Subcutaneous adipose tissue (tissue), 4 donors: ENCODE results near the gene ULK4. TPM values are rescaled to one million over a fixed set of nuclear protein-coding genes. Genes with fewer than 3 reads are reported as not detected.

Experiments
- CTCF ChIP-seq: fragments of 450-650 bp; IDR thresholded peaks from one replicate; pipeline ENCODE4 v1.5.1; 2016; ENCODE audit warnings: low read depth, mild to moderate bottlenecking, control low read depth, antibody characterized with exemption, moderate library complexity
- total RNA-seq, 4 donors: library from RNA; depleted of rRNA; stranded (reverse); fragments of >200 nt; gene quantifications; one replicate each; pipeline ENCODE4 v1.1.0, GENCODE V29; 2016

The ULK4 gene
- total RNA-seq, 4 donors from 2014 or later, result 10.6 to 32.0 (median 22.6) TPM

DNA sequence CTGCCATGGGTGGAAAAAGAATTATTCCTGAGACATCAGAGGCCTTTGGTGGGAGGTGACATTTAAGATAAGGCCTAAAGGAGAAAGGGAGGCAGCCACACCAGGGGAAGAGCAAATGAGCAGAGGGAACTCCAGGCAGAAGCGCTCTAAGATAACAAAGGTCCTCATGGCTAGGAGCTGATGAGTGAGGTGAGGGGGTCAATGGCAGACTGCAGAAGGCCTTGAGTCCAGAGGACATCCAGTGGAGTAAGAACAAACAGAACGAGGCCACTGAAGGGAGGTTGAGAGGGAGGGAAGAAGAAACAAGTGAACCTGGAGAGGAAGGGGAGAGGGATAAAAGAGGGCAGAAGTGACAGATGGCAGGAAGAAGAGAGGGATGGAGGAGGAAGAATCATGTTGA lies 665.3 kb downstream of the ULK4 start:
- no peak for TF ChIP-seq CTCF

GRCh38 chr3:41295740-41296139 lies 666.2 kb downstream of the ULK4 start:
- no peak for TF ChIP-seq CTCF

DNA sequence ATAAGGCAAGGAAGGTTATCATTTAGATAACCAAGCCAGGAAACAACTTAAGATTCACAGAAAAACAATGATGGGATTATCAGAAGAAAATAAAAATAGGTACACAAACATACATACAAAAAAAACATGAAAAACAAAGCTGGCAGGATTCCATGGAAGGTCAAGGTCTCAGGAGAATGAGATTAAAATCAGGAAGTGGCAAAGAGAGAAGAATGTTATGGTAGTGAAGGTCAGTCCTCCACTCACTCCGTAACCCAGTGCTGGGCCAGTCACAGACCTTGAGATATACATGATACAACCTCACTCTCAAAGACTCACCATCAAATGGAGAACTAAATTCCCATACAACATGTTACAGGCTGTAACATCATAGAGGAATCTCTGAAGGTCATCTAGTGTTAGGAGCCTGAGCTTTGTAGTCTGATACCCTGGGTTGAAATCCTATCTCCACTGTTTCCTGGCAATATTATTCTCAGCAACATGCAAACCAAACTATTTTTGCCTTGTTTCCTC lies 668.7 kb downstream of the ULK4 start:
- no peak for TF ChIP-seq CTCF

DNA sequence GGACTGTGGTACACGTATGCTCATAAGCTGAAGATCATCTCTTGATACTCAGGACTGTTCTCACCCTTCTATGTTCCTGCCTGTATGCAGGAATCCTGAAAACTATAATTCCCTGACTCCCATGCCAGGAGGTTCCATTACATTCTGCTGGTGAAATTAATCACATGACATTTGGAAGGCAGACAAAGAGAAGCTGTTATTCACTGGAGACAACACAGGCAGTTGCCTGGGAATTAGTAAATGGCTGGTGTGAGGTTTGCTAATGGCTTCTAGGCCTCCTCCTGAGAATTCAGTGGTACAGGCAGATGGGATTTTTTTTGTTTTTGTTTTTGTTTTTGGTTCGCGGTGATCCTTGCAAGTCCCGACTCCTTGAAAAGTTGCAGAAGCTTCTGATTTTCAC lies 671.2 kb downstream of the ULK4 start:
- no peak for TF ChIP-seq CTCF

- TF ChIP-seq CTCF, result no peak
Measured at GRCh38 chr3:41290306-41290705, 671.6 kb downstream of the ULK4 start.

GRCh38 chr3:41288785-41289184 lies 673.1 kb downstream of the ULK4 start:
- no peak for TF ChIP-seq CTCF

DNA sequence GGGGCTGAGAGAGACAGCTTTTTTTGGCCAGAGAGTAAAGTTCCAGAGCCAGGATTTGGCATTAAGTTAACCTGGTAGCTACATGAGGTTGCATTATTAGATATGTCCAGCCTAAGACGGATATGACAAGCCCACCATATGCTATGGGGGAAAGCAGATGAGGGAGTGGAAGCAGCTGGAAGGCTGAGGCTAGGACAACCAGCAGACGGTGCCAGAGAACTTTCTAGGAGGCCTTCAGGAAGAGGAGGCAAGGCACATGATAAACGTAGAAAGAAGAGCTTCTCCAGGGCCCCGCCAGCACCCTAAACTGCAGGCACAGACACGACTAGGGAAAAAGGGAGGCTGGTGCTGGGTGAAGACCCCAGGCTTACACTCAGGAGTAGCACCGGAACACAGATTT lies 675.6 kb downstream of the ULK4 start:
- no peak for TF ChIP-seq CTCF
